Ascending aorta (tissue), 2 donors: ENCODE data around the gene PPP1R1B. TPM values are rescaled to one million over a fixed set of nuclear protein-coding genes. Genes with fewer than 3 reads are reported as not detected.

Source experiments
- DNase-seq, 2 donors: peaks; one replicate each; pipeline ENCODE4 v3.0.0-alpha.2; 2019; ENCODE audit warnings: low spot score in 2 of 2
- H3K27ac ChIP-seq, 2 donors: fragments of 200-600 bp; sonication (generic); one replicate each; pipeline ENCODE4 v1.5.1; 2016 to 2017; ENCODE audit warnings: mild to moderate bottlenecking in 1 of 2
- H3K27me3 ChIP-seq: fragments of 200-600 bp; sonication (generic); one replicate; pipeline ENCODE4 v1.5.1; 2017
- H3K36me3 ChIP-seq, 2 donors: fragments of 200-600 bp; sonication (generic); one replicate each; pipeline ENCODE4 v1.5.1; 2016
- H3K4me1 ChIP-seq, 2 donors: fragments of 200-600 bp; sonication (generic); one replicate each; pipeline ENCODE4 v1.5.1; 2016 to 2017; ENCODE audit warnings: mild to moderate bottlenecking in 1 of 2
- H3K4me3 ChIP-seq, 2 donors: fragments of 200-600 bp; sonication (generic); one replicate each; pipeline ENCODE4 v1.5.1; 2016 to 2017; ENCODE audit warnings: mild to moderate bottlenecking in 1 of 2
- H3K9me3 ChIP-seq, 2 donors: fragments of 200-600 bp; sonication (generic); one replicate each; pipeline ENCODE4 v1.5.1; 2016
- intact Hi-C: fragments of 100-400 bp; cut with DNase I; formaldehyde crosslinking; loops from one replicate; pipeline ENCODE4 v1.15.1; 2023
- total RNA-seq: library from RNA; depleted of rRNA; stranded (reverse); fragments of >200 nt; gene quantifications from one replicate; pipeline ENCODE4 v1.1.0, GENCODE V29; 2016
- TF ChIP-seq, protein P1 (sequence below), 3 experiments: fragments of 200-600 bp in 2 of 3; fragments of 450-650 bp in 1 of 3; sonication (generic) in 2 of 3; IDR thresholded peaks; one replicate each; pipeline ENCODE4 v1.5.1; 2016 to 2019; ENCODE audit warnings: antibody characterized with exemption in 3 of 3, mild to moderate bottlenecking in 1 of 3, moderate library complexity in 1 of 3

The PPP1R1B gene
- total RNA-seq, 1 donor from 2014 or later, result 2.4 TPM

DNA sequence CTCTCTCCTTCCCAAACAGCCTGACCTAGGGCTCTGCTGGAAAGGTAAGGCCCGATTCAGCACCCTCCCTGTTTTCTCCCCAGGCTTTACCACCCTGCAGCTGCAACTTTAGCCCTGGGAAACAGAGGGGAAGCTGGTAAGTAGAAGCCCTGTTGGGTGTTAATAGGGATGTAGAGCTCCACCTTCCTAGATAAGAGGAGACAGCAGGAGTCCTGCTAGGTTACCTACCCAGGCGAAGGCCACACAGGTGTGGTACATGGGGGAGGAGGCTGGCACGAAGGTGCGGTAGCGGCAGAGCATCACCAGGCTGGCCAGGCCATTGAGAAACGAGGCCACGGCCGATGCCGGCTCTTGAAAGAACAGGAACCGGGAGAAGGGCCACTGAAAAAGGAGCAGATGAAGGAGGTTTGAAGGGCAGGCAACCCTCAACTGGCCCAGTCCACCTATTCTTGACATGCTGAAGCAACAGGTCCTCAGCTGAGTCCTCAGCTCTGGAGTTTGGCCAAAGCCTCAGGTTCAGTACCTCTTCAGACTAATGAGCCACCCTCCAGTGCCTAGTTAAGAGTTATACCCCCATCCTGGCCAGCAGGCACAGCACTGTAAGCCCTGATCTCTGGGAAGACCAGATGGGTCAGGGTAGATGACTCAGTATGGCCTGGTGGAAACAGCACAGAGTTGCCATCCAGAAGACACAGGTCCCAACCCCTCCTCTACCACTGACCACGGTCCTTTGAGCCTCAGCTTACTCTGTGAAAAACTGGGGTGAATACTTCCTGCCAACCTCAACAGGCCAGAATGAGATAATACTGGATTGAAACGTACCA is 57.8 kb downstream of the PPP1R1B start:
- Histone ChIP-seq H3K4me1 (peaks cover 0 to 13% of the 10 kb centered on the region in 2 donors), H3K27me3 (no peaks in the 10 kb centered on the region), H3K9me3 (no peaks in the 10 kb centered on the region), H3K36me3 (peaks cover 10 to 21% of the 10 kb centered on the region in 2 donors), H3K27ac (no peak overlapping the region), H3K4me3 (no peak overlapping the region)
- intact Hi-C loops, result no loop called here
- TF ChIP-seq, protein P1, sequence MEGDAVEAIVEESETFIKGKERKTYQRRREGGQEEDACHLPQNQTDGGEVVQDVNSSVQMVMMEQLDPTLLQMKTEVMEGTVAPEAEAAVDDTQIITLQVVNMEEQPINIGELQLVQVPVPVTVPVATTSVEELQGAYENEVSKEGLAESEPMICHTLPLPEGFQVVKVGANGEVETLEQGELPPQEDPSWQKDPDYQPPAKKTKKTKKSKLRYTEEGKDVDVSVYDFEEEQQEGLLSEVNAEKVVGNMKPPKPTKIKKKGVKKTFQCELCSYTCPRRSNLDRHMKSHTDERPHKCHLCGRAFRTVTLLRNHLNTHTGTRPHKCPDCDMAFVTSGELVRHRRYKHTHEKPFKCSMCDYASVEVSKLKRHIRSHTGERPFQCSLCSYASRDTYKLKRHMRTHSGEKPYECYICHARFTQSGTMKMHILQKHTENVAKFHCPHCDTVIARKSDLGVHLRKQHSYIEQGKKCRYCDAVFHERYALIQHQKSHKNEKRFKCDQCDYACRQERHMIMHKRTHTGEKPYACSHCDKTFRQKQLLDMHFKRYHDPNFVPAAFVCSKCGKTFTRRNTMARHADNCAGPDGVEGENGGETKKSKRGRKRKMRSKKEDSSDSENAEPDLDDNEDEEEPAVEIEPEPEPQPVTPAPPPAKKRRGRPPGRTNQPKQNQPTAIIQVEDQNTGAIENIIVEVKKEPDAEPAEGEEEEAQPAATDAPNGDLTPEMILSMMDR (IDR thresholded peaks at IDR 0.05), result no peak
- DNase-seq, result no peak

Other genes with a start within 250 kb of the PPP1R1B start
- gene FBXL20, start 225.3 kb upstream of the PPP1R1B start, total RNA-seq, result 27.1 TPM
- gene MED1, start 175.7 kb upstream of the PPP1R1B start, total RNA-seq, result 11.8 TPM
- 25.2 TPM for gene CDK12, start 165.5 kb upstream of the PPP1R1B start, total RNA-seq
- not detected for gene NEUROD2, start 19.0 kb upstream of the PPP1R1B start, total RNA-seq
- 87.6 TPM for gene STARD3, start 10.2 kb downstream of the PPP1R1B start, total RNA-seq
- not detected for gene TCAP, start 38.4 kb downstream of the PPP1R1B start, total RNA-seq
- 5.1 TPM for gene PNMT, start 41.5 kb downstream of the PPP1R1B start, total RNA-seq
- 29.5 TPM for gene PGAP3, start 61.1 kb downstream of the PPP1R1B start, total RNA-seq
- gene ERBB2, start 73.1 kb downstream of the PPP1R1B start, total RNA-seq, result 124 TPM
- 64.2 TPM for gene MIEN1, start 103.6 kb downstream of the PPP1R1B start, total RNA-seq
- 1.6 TPM for gene GRB7, start 111.0 kb downstream of the PPP1R1B start, total RNA-seq
- 1.5 TPM for gene IKZF3, start 237.4 kb downstream of the PPP1R1B start, total RNA-seq
- gene ZPBP2, start 241.2 kb downstream of the PPP1R1B start, total RNA-seq, result not detected